PC-9 (cell line): Measurements from ENCODE around the gene FUBP3. TPM values are rescaled to one million over a fixed set of nuclear protein-coding genes. Genes with fewer than 3 reads are reported as not detected.

ENCODE experiments used
- BruUV-seq: library from RNA; stranded (reverse); fragments of 400-500 nt; replicated peaks from 2 replicates; lab custom pipeline; 2021; lab: Mats Ljungman, UMichigan
- CTCF ChIA-PET: fragments of 300-600 bp; sonication (Branson Sonifier 250); formaldehyde crosslinking; loops from one replicate; lab custom pipeline; 2022; ENCODE audit warnings: antibody characterized with exemption; lab: Charles Lee
- POLR2A ChIA-PET: fragments of 300-600 bp; sonication (Branson Sonifier 250); formaldehyde crosslinking; loops from one replicate; lab custom pipeline; 2022; ENCODE audit warnings: antibody characterized with exemption; ENCODE audit not compliant: unreplicated experiment; lab: Charles Lee
- DNase-seq, 2 experiments: peaks; one replicate each; pipeline versions ENCODE4 v3.0.0 to v3.0.0-alpha.2; 2015 to 2022; ENCODE audit warnings: mixed read lengths in 1 of 2
- H2AFZ ChIP-seq: fragments of 200-600 bp; sonication (generic); 2 replicates; pipeline ENCODE4 v1.8.1; 2017; ENCODE audit warnings: antibody characterized with exemption
- H3F3A ChIP-seq: fragments of 200-600 bp; sonication (generic); 2 replicates; pipeline ENCODE4 v1.8.1; 2017; ENCODE audit warnings: antibody characterized with exemption, mild to moderate bottlenecking, low read depth; ENCODE audit not compliant: insufficient read depth
- H3K27ac ChIP-seq: fragments of 200-600 bp; sonication (generic); 2 replicates; pipeline ENCODE4 v1.6.1; 2016; ENCODE audit warnings: mixed run types
- H3K27me3 ChIP-seq: fragments of 200-600 bp; sonication (generic); 2 replicates; pipeline ENCODE4 v1.6.1; 2016; ENCODE audit warnings: low read depth, mixed run types; ENCODE audit not compliant: insufficient read depth
- H3K36me3 ChIP-seq: fragments of 200-600 bp; sonication (generic); 2 replicates; pipeline ENCODE4 v1.6.1; 2016; ENCODE audit warnings: low read depth, mixed run types
- H3K4me1 ChIP-seq: fragments of 200-600 bp; sonication (generic); replicated peaks from 2 replicates; pipeline ENCODE4 v1.6.1; 2016; ENCODE audit warnings: mixed run types; ENCODE audit not compliant: insufficient read depth
- H3K4me2 ChIP-seq: fragments of 200-600 bp; sonication (generic); 2 replicates; pipeline ENCODE4 v1.6.1; 2017; ENCODE audit warnings: mixed run types
- H3K4me3 ChIP-seq: fragments of 200-600 bp; sonication (generic); 2 replicates; pipeline ENCODE4 v1.6.1; 2016; ENCODE audit warnings: mixed run types
- H3K79me2 ChIP-seq: fragments of 200-600 bp; sonication (generic); 2 replicates; pipeline ENCODE4 v1.6.1; 2017; ENCODE audit warnings: low read depth, mixed run types
- H3K9me2 ChIP-seq: fragments of 200-600 bp; sonication (generic); 2 replicates; pipeline ENCODE4 v1.8.1; 2017; ENCODE audit warnings: mild to moderate bottlenecking; ENCODE audit not compliant: insufficient read depth
- H3K9me3 ChIP-seq: fragments of 200-600 bp; sonication (generic); 2 replicates; pipeline ENCODE4 v1.8.1; 2016; ENCODE audit warnings: low read depth; ENCODE audit not compliant: insufficient read depth
- H4K20me1 ChIP-seq: fragments of 200-600 bp; sonication (generic); 2 replicates; pipeline ENCODE4 v1.8.1; 2017; ENCODE audit not compliant: insufficient read depth
- CTCF ChIP-seq: fragments of 200-600 bp; sonication (generic); conservative IDR thresholded peaks from 2 replicates; pipeline ENCODE4 v1.6.1; 2017; ENCODE audit warnings: mixed run types, antibody characterized with exemption, mild to moderate bottlenecking, moderate library complexity
- EZH2 ChIP-seq: fragments of 200-600 bp; sonication (generic); IDR thresholded peaks from 2 replicates; pipeline ENCODE4 v1.8.0; 2017; ENCODE audit warnings: antibody characterized with exemption, low read depth
- intact Hi-C: fragments of 100-400 bp; cut with micrococcal nuclease; formaldehyde crosslinking; loops from one replicate; pipeline ENCODE4 v1.10.0; 2022; ENCODE audit not compliant: unreplicated experiment
- total RNA-seq: library from RNA; stranded (reverse); gene quantifications from 2 replicates; pipeline ENCODE4 v1.2.3, GENCODE V29; 2021

The FUBP3 gene
- total RNA-seq, 1 experiment from 2014 or later, result 75.6 TPM

DNA sequence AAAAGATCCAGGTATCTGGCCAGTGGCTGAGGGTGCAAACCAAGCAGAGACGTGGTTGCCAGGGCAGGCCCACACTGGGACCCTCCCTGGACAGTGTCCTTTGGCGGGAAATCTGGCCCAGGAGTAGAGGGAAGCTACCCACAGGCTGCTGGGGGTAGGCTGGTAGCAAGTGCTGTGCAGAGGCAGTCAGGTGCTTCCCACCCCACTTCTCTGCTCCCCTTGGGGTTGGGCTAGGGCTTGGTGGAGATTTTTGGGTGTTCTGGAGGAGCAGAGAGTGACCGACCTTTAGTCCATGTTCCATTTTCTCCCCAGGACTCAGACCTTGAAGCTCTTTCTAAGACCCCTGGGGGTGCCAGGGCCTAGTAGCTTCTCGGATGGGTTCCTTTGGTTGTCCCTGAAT is 90.6 kb downstream of the FUBP3 start:
- Histone ChIP-seq H3K9me3 (no peaks in the 10 kb centered on the region), H3K4me2 (no peak overlapping the region), H3K27ac (no peak overlapping the region), H3K79me2 (no peaks in the 10 kb centered on the region), H3K4me3 (no peak overlapping the region), H2AFZ (no peak overlapping the region), H4K20me1 (no peaks in the 10 kb centered on the region), H3K9me2 (no peaks in the 10 kb centered on the region), H3K27me3 (peaks cover 12% of the 10 kb centered on the region), H3K36me3 (no peaks in the 10 kb centered on the region), H3K4me1 (no peaks in the 10 kb centered on the region), H3F3A (no peaks in the 10 kb centered on the region)
- TF ChIP-seq CTCF (no peak), EZH2 (no peak)
- CTCF ChIA-PET, result no interaction called here
- BruUV-seq, result no TSS peak
- intact Hi-C loops, result no loop called here
- POLR2A ChIA-PET, result interaction anchor here (0.6 kb wide), 1 partner anchor 538 kb away, joined by 5 read pairs; no protein-coding TSS in a partner anchor
- no peak for DNase-seq

- H3K36me3 ChIP-seq, result no peaks in the 10 kb centered on the region
- ChIA-PET CTCF (no interaction called here), POLR2A (interaction anchor here (0.6 kb wide), 1 partner anchor 539 kb away, joined by 5 read pairs; no protein-coding TSS in a partner anchor)
- H3K79me2 ChIP-seq, result no peaks in the 10 kb centered on the region
- BruUV-seq, result no TSS peak
- no peaks in the 10 kb centered on the region for H3K9me3 ChIP-seq
- no peaks in the 10 kb centered on the region for H3F3A ChIP-seq
- no peak overlapping the region for H3K4me2 ChIP-seq
- no peaks in the 10 kb centered on the region for H3K4me1 ChIP-seq
- DNase-seq, result no peak
- H3K27ac ChIP-seq, result no peak overlapping the region
- TF ChIP-seq CTCF (no peak), EZH2 (no peak)
- no peaks in the 10 kb centered on the region for H3K9me2 ChIP-seq
- H3K4me3 ChIP-seq, result no peak overlapping the region
- no peak overlapping the region for H2AFZ ChIP-seq
- H4K20me1 ChIP-seq, result no peaks in the 10 kb centered on the region
- intact Hi-C loops, result no loop called here
- H3K27me3 ChIP-seq, result peaks cover 8% of the 10 kb centered on the region
These were observed 91.3 kb downstream of the FUBP3 start for GRCh38 chr9:130670644-130671043.

DNA sequence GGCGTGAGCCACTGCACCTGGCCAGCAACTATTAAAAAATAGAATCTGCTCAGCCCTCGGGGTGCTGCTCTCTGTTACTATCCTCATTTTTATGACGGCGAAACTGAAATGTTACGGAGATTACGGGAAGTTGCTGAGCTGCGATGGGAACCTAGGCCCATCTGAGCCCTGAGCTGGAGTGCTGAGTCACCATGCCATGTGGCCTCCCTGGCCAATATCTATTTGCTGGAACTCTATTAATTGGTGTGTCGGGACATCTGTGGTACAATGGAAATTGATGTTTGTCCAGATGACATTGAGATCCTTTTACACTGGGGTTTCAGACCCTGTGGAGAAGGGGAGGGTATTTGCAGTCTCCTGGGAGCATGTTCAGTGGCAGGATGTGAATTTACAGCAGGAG is 93.1 kb downstream of the FUBP3 start:
- no peak overlapping the region for H3K4me2 ChIP-seq
- CTCF ChIA-PET, result no interaction called here
- no TSS peak for BruUV-seq
- POLR2A ChIA-PET, result no interaction called here
- no peaks in the 10 kb centered on the region for H3F3A ChIP-seq
- H3K4me3 ChIP-seq, result no peak overlapping the region
- no peaks in the 10 kb centered on the region for H3K4me1 ChIP-seq
- DNase-seq, result no peak
- TF ChIP-seq CTCF (no peak), EZH2 (no peak)
- H3K36me3 ChIP-seq, result no peaks in the 10 kb centered on the region
- intact Hi-C loops, result no loop called here
- H3K9me3 ChIP-seq, result no peaks in the 10 kb centered on the region
- no peaks in the 10 kb centered on the region for H3K9me2 ChIP-seq
- no peak overlapping the region for H2AFZ ChIP-seq
- no peaks in the 10 kb centered on the region for H3K79me2 ChIP-seq
- H3K27me3 ChIP-seq, result no peaks in the 10 kb centered on the region; the same call in 1 of the 2 replicates
- no peak overlapping the region for H3K27ac ChIP-seq
- H4K20me1 ChIP-seq, result no peaks in the 10 kb centered on the region
